DND-41 (cell line): ENCODE results near the gene ZBP1.

Experiments
- ATAC-seq: fragments of 200-7000 bp; cut with Tn5 transposase; 3 replicates; pipeline ENCODE4 v1.9.1; 2021; ENCODE audit warnings: low read depth; ENCODE audit not compliant: insufficient read depth
- DNase-seq: peaks from one replicate; pipeline ENCODE4 v3.0.0-alpha.2; 2020
- H2AFZ ChIP-seq: 2 replicates; pipeline ENCODE4 v1.6.0; 2012; ENCODE audit warnings: low read depth, low read length
- H3K27ac ChIP-seq: 2 replicates; pipeline ENCODE4 v1.5.1; 2012; ENCODE audit warnings: low read length, inconsistent platforms
- H3K27me3 ChIP-seq: fragments of 200-600 bp; sonication (generic); 2 replicates; pipeline ENCODE4 v1.6.0; 2012; ENCODE audit warnings: low read length, mild to moderate bottlenecking, inconsistent platforms; ENCODE audit not compliant: insufficient read depth, poor library complexity
- H3K36me3 ChIP-seq: 2 replicates; pipeline ENCODE4 v1.5.1; 2012; ENCODE audit warnings: low read length, inconsistent platforms; ENCODE audit not compliant: insufficient read depth
- H3K4me1 ChIP-seq: 2 replicates; pipeline ENCODE4 v1.5.1; 2012; ENCODE audit warnings: mild to moderate bottlenecking, low read length; ENCODE audit not compliant: insufficient read depth
- H3K4me2 ChIP-seq: 2 replicates; pipeline ENCODE4 v1.6.0; 2012; ENCODE audit warnings: mild to moderate bottlenecking, moderate library complexity, low read length, inconsistent platforms; ENCODE audit not compliant: insufficient read depth
- H3K4me3 ChIP-seq, 2 experiments: fragments of 200-600 bp in 1 of 2; shearing (Covaris generic) in 1 of 2; 2 replicates each; pipeline ENCODE4 v1.5.1; 2012 to 2016; ENCODE audit warnings: inconsistent platforms in 2 of 2, low read length in 2 of 2, mild to moderate bottlenecking in 2 of 2, low read depth in 1 of 2, moderate library complexity in 1 of 2
- H3K79me2 ChIP-seq: 2 replicates; pipeline ENCODE4 v1.6.0; 2012; ENCODE audit warnings: low read length, inconsistent platforms; ENCODE audit not compliant: insufficient read depth
- H3K9ac ChIP-seq: 2 replicates; pipeline ENCODE4 v1.6.0; 2012; ENCODE audit warnings: low read depth, mild to moderate bottlenecking, inconsistent platforms, low read length, moderate library complexity
- H3K9me3 ChIP-seq: 2 replicates; pipeline ENCODE4 v1.5.1; 2012; ENCODE audit warnings: low read length, moderate library complexity, mild to moderate bottlenecking, inconsistent platforms; ENCODE audit not compliant: insufficient read depth, severe bottlenecking
- H4K20me1 ChIP-seq: 2 replicates; pipeline ENCODE4 v1.6.0; 2012; ENCODE audit warnings: low read length; ENCODE audit not compliant: insufficient read depth
- CTCF ChIP-seq: IDR thresholded peaks from 2 replicates; pipeline ENCODE4 v1.5.1; 2012; ENCODE audit warnings: borderline replicate concordance, low read length, moderate library complexity, mild to moderate bottlenecking; ENCODE audit not compliant: poor library complexity, severe bottlenecking; ENCODE audit errors: extremely low read depth
- EZH2 ChIP-seq: IDR thresholded peaks from 3 replicates; pipeline ENCODE4 v1.6.1; 2012; ENCODE audit warnings: borderline replicate concordance, low read depth, mild to moderate bottlenecking, moderate library complexity, low read length, inconsistent platforms; ENCODE audit not compliant: severe bottlenecking

Gene ZBP1

GRCh38 chr20:57665589-57665971 is 45.4 kb upstream of the ZBP1 start:
- TF ChIP-seq CTCF = no peak
- no peak for TF ChIP-seq EZH2

GRCh38 chr20:57664924-57665588 is 44.8 kb upstream of the ZBP1 start:
- H2AFZ ChIP-seq = no peak overlapping the region
- no peak overlapping the region for H3K4me3 ChIP-seq
- H3K4me2 ChIP-seq = no peak overlapping the region
- H3K9me3 ChIP-seq = no peaks in the 10 kb centered on the region
- H3K79me2 ChIP-seq = no peaks in the 10 kb centered on the region
- no peaks in the 10 kb centered on the region for H3K4me1 ChIP-seq
- H3K9ac ChIP-seq = no peak overlapping the region
- DNase-seq (no peak), ATAC-seq (no peak)
- TF ChIP-seq CTCF (no peak), EZH2 (no peak)
- H4K20me1 ChIP-seq = peaks cover 13% of the 10 kb centered on the region
- no peaks in the 10 kb centered on the region for H3K36me3 ChIP-seq
- H3K27me3 ChIP-seq = peaks cover 11% of the 10 kb centered on the region
- no peak overlapping the region for H3K27ac ChIP-seq

More at GRCh38 chr20:57665589-57665971, 45.4 kb upstream of the ZBP1 start:
- Histone ChIP-seq H3K9me3 (no peaks in the 10 kb centered on the region), H3K27me3 (peaks cover 11% of the 10 kb centered on the region), H2AFZ (no peak overlapping the region), H3K9ac (no peak overlapping the region), H3K27ac (no peak overlapping the region), H3K36me3 (no peaks in the 10 kb centered on the region), H3K79me2 (no peaks in the 10 kb centered on the region), H4K20me1 (peaks cover 17% of the 10 kb centered on the region), H3K4me1 (no peaks in the 10 kb centered on the region), H3K4me2 (no peak overlapping the region), H3K4me3 (no peak overlapping the region)
- no peak for ATAC-seq
- DNase-seq = no peak

GRCh38 chr20:57664476-57664875 is 44.2 kb upstream of the ZBP1 start:
- Histone ChIP-seq H3K36me3 (no peaks in the 10 kb centered on the region), H3K9me3 (no peaks in the 10 kb centered on the region), H3K9ac (no peak overlapping the region), H3K4me3 (no peak overlapping the region), H3K27ac (no peak overlapping the region), H3K4me1 (no peaks in the 10 kb centered on the region), H3K4me2 (no peak overlapping the region), H3K79me2 (no peaks in the 10 kb centered on the region), H4K20me1 (peaks cover 17% of the 10 kb centered on the region), H3K27me3 (peaks cover 14% of the 10 kb centered on the region), H2AFZ (no peak overlapping the region)
- DNase-seq (no peak), ATAC-seq (no peak)
- TF ChIP-seq EZH2 (no peak), CTCF (no peak)
